ENCODE data around the gene ASF1B. TPM values are rescaled to one million over a fixed set of nuclear protein-coding genes. Genes with fewer than 3 reads are reported as not detected.

Gene ASF1B
- total and polyA plus RNA-seq, 2 donors (not counting 3 experiments of a cell fraction or from before 2014, with no cell fraction given), result 39.1 to 42.4 TPM

DNA sequence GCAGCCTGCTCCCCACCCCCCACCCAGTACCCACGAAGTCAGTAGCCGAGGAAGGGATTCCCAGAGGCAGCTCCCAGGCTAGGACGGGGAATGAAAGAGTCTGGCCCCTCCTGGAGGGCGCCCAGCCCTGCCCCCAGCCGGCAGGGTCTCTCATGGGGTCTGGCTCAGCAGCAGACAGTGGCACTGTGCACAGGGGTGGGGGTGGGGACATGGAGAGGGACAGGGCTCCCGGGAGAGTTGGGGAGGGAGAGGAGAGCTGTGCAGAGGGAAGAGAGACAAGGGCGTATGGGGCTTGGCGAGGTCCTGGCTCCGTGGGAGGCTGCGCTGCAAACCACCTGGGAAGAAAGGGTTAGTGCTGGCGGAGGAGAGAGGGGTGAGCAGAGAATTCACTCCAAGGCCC, 27.7 kb upstream of the ASF1B start:
- FAIRE-seq (no peak), DNase-seq (ENCODE audit: low read depth, low spot score) (no peak)
- TF ChIP-seq JUN (IDR thresholded peaks at IDR 0.05; ENCODE audit: borderline replicate concordance, insufficient read depth, insufficient read length, low read depth), result no peak
- TF ChIP-seq GATA2 (IDR thresholded peaks at IDR 0.05; ENCODE audit: insufficient read depth, insufficient read length, low read depth, low read length), result no peak
- TF ChIP-seq MYC (IDR thresholded peaks at IDR 0.05; ENCODE audit: low read depth, low read length), result no peak
- TF ChIP-seq FOS (IDR thresholded peaks at IDR 0.05; ENCODE audit: borderline replicate concordance, insufficient read depth, low read length), result no peak
- no peak for TF ChIP-seq EZH2 (IDR thresholded peaks at IDR 0.05; ENCODE audit: borderline replicate concordance, low read depth, low read length, severe bottlenecking)
- Histone ChIP-seq H3K9me1 (replicated peaks; ENCODE audit: control insufficient read depth, extremely low read depth, insufficient read depth, low read length) (no peaks in the 10 kb centered on the region), H3K9me3 (replicated peaks; ENCODE audit: control insufficient read depth, insufficient read depth, low read length) (no peaks in the 10 kb centered on the region), H3K36me3 (ENCODE audit: control insufficient read depth in 2 of 2, extremely low read depth in 1 of 2, insufficient read depth in 2 of 2, low read length in 2 of 2) (no peaks in the 10 kb centered on the region), H3K27me3 (ENCODE audit: control insufficient read depth in 2 of 2, insufficient read depth in 2 of 2, low read length in 2 of 2) (no peaks in the 10 kb centered on the region), H4K20me1 (replicated peaks; ENCODE audit: control insufficient read depth, extremely low read depth, insufficient read depth, low read length) (no peaks in the 10 kb centered on the region), H3K4me2 (ENCODE audit: insufficient read depth, low read length) (no peak overlapping the region), H3K9ac (replicated peaks; ENCODE audit: extremely low read depth, insufficient read depth, low read length) (no peak overlapping the region), H3K27ac (ENCODE audit: insufficient read depth, low read depth, low read length) (no peak overlapping the region), H3K4me3 (replicated peaks in 1 of 3; ENCODE audit: insufficient read depth in 1 of 3, low read depth in 1 of 3, low read length in 3 of 3) (no peak overlapping the region), H3K4me1 (ENCODE audit: control insufficient read depth, extremely low read depth, insufficient read depth, low read length) (no peaks in the 10 kb centered on the region), H3K79me2 (ENCODE audit: control insufficient read depth, insufficient read depth, low read length) (no peaks in the 10 kb centered on the region), H2AFZ (ENCODE audit: low read depth, low read length) (no peak overlapping the region)
- intact Hi-C loops (cut with micrococcal nuclease) (no loop called here), dilution Hi-C loops (cut with MboI; ENCODE audit: extremely low pct_ligation_motif_present, low sequenced_read_pairs) (no loop called here)
- no TSS peak for BruUV-seq (replicated peaks)
- POLR2A ChIA-PET, result no interaction called here
- CTCF ChIA-PET, result no interaction called here

DNA sequence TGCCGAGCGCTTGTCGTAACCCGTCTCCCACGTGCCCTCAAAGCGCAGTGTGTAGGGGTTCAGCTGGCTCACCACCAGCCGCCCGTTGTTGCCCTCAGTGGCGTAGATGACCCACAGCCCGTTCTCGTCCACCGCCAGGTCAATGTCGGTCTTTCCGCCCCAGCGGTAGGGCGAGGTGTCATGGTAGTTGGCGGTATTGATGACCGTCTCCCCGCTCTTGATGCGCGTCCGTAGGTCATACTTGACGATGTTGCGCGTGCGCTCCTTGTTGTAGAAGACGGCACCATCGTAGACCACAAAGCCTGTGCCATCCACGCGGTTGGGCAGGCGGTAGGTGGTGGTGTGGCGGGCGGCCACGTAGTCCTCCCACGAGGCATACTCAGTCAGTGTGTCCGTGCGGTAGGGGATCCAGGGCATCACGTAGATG, 26.5 kb upstream of the ASF1B start:
- dilution Hi-C loops (cut with MboI; ENCODE audit: extremely low pct_ligation_motif_present, low sequenced_read_pairs), result no loop called here
- TF ChIP-seq GATA2 (IDR thresholded peaks at IDR 0.05; ENCODE audit: insufficient read depth, insufficient read length, low read depth, low read length), result no peak
- TF ChIP-seq MYC (IDR thresholded peaks at IDR 0.05; ENCODE audit: low read depth, low read length), result no peak
- TF ChIP-seq, protein P1, sequence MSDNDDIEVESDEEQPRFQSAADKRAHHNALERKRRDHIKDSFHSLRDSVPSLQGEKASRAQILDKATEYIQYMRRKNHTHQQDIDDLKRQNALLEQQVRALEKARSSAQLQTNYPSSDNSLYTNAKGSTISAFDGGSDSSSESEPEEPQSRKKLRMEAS (IDR thresholded peaks at IDR 0.05; ENCODE audit: insufficient read depth, insufficient read length), result no peak
- no peak for TF ChIP-seq POLR2AphosphoS5 (IDR thresholded peaks at IDR 0.05; ENCODE audit: insufficient read depth, low read depth, low read length)
- no peak for TF ChIP-seq POLR2A (IDR thresholded peaks at IDR 0.05; ENCODE audit: low read depth, low read length)
- no peak for TF ChIP-seq JUN (IDR thresholded peaks at IDR 0.05; ENCODE audit: borderline replicate concordance, insufficient read depth, insufficient read length, low read depth)
- no peak for TF ChIP-seq EZH2 (IDR thresholded peaks at IDR 0.05; ENCODE audit: borderline replicate concordance, low read depth, low read length, severe bottlenecking)
- TF ChIP-seq, protein P2, sequence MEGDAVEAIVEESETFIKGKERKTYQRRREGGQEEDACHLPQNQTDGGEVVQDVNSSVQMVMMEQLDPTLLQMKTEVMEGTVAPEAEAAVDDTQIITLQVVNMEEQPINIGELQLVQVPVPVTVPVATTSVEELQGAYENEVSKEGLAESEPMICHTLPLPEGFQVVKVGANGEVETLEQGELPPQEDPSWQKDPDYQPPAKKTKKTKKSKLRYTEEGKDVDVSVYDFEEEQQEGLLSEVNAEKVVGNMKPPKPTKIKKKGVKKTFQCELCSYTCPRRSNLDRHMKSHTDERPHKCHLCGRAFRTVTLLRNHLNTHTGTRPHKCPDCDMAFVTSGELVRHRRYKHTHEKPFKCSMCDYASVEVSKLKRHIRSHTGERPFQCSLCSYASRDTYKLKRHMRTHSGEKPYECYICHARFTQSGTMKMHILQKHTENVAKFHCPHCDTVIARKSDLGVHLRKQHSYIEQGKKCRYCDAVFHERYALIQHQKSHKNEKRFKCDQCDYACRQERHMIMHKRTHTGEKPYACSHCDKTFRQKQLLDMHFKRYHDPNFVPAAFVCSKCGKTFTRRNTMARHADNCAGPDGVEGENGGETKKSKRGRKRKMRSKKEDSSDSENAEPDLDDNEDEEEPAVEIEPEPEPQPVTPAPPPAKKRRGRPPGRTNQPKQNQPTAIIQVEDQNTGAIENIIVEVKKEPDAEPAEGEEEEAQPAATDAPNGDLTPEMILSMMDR (IDR thresholded peaks at IDR 0.05; ENCODE audit: extremely low read depth in 1 of 2, insufficient read depth in 1 of 2, low read depth in 1 of 2, low read length in 2 of 2), result no peak
- TF ChIP-seq FOS (IDR thresholded peaks at IDR 0.05; ENCODE audit: borderline replicate concordance, insufficient read depth, low read length), result no peak

More for the DNA sequence above, 26.5 kb upstream of the ASF1B start:
- ChIA-PET CTCF (interaction anchor here (3.0 kb wide), 1 partner anchor 15 kb away, joined by 11 read pairs; no protein-coding TSS in a partner anchor), POLR2A (no interaction called here)
- H3K9ac ChIP-seq (replicated peaks; ENCODE audit: extremely low read depth, insufficient read depth, low read length), result no peak overlapping the region
- H3K9me3 ChIP-seq (replicated peaks; ENCODE audit: control insufficient read depth, insufficient read depth, low read length), result no peaks in the 10 kb centered on the region
- H3K79me2 ChIP-seq (ENCODE audit: control insufficient read depth, insufficient read depth, low read length), result no peaks in the 10 kb centered on the region
- no peaks in the 10 kb centered on the region for H3K36me3 ChIP-seq (ENCODE audit: control insufficient read depth in 2 of 2, extremely low read depth in 1 of 2, insufficient read depth in 2 of 2, low read length in 2 of 2)
- H3K27ac ChIP-seq (ENCODE audit: insufficient read depth, low read depth, low read length), result no peak overlapping the region
- BruUV-seq (replicated peaks), result no TSS peak
- intact Hi-C loops (cut with micrococcal nuclease), result no loop called here
- H3K4me2 ChIP-seq (ENCODE audit: insufficient read depth, low read length), result no peak overlapping the region
- no peak overlapping the region for H3K4me3 ChIP-seq (replicated peaks in 1 of 3; ENCODE audit: insufficient read depth in 1 of 3, low read depth in 1 of 3, low read length in 3 of 3)
- H3K4me1 ChIP-seq (ENCODE audit: control insufficient read depth, extremely low read depth, insufficient read depth, low read length), result no peaks in the 10 kb centered on the region
- H3K9me1 ChIP-seq (replicated peaks; ENCODE audit: control insufficient read depth, extremely low read depth, insufficient read depth, low read length), result no peaks in the 10 kb centered on the region
- H3K27me3 ChIP-seq (ENCODE audit: control insufficient read depth in 2 of 2, insufficient read depth in 2 of 2, low read length in 2 of 2), result no peaks in the 10 kb centered on the region
- H4K20me1 ChIP-seq (replicated peaks; ENCODE audit: control insufficient read depth, extremely low read depth, insufficient read depth, low read length), result no peaks in the 10 kb centered on the region
- no peak for DNase-seq (ENCODE audit: low read depth, low spot score)
- no peak for FAIRE-seq
- no peak overlapping the region for H2AFZ ChIP-seq (ENCODE audit: low read depth, low read length)
